22Rv1 (cell line): ENCODE results near the gene HPS5.

ENCODE experiments used
- H3K27ac ChIP-seq: fragments of 450-650 bp; 2 replicates; pipeline ENCODE4 v1.5.1; 2017
- ZFX ChIP-seq: fragments of 450-650 bp; IDR thresholded peaks from 2 replicates; pipeline ENCODE4 v1.6.1; 2017; ENCODE audit warnings: antibody characterized with exemption, borderline replicate concordance
- TF ChIP-seq, protein P1 (sequence below): fragments of 450-650 bp; IDR thresholded peaks from 2 replicates; pipeline ENCODE4 v1.5.1; 2017; ENCODE audit warnings: mild to moderate bottlenecking

Gene HPS5

DNA sequence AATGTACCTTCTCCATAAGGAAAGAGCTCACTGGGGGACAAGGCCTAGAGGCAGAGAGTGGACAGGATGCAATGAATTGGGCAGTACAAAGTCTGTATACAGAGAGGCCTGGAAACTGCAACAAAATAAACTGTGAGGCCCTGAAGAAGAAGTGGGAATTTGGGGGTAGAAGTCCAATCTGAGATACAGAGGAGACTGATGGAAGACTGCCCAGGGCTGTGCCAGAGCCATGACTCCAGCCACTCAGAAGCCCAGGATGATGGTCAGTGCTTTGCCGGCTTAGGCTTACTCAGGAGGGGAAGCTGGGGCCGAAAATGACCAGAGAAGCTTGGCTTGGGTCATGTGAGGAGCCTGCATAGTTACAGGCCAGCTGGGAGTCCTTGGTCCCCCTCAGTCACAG lies 91.1 kb downstream of the HPS5 start:
- no peak overlapping the region for H3K27ac ChIP-seq

DNA sequence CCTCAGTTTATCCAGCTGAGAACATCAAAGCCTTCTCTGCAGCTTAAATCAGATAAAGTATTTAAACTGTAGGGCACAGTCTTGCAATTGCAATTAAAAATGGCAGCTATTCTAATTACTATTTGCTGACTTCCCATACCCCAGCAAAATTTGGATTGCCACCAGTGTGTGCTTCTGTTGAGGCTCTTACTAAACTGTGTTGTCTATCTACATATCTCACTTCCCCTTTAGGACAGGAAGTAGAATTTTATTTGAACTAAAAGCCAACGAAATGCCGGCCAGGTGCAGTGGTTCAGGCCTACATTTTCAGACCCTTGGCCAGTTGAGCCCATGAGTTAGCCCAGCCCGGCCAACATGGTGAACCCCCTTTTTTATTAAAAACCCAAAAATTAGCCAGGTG lies 92.4 kb downstream of the HPS5 start:
- TF ChIP-seq ZFX = no peak
- TF ChIP-seq, protein P1, sequence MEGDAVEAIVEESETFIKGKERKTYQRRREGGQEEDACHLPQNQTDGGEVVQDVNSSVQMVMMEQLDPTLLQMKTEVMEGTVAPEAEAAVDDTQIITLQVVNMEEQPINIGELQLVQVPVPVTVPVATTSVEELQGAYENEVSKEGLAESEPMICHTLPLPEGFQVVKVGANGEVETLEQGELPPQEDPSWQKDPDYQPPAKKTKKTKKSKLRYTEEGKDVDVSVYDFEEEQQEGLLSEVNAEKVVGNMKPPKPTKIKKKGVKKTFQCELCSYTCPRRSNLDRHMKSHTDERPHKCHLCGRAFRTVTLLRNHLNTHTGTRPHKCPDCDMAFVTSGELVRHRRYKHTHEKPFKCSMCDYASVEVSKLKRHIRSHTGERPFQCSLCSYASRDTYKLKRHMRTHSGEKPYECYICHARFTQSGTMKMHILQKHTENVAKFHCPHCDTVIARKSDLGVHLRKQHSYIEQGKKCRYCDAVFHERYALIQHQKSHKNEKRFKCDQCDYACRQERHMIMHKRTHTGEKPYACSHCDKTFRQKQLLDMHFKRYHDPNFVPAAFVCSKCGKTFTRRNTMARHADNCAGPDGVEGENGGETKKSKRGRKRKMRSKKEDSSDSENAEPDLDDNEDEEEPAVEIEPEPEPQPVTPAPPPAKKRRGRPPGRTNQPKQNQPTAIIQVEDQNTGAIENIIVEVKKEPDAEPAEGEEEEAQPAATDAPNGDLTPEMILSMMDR = no peak
- no peak overlapping the region for H3K27ac ChIP-seq

More for the DNA sequence above, 91.1 kb downstream of the HPS5 start:
- TF ChIP-seq, protein P1 = no peak
- TF ChIP-seq ZFX = no peak
